SK-N-SH (cell line): Measurements from ENCODE around the gene RSRC1. TPM values are rescaled to one million over a fixed set of nuclear protein-coding genes. Genes with fewer than 3 reads are reported as not detected.

Experiments
- CTCF ChIA-PET: fragments of 300-600, 350-600 bp; formaldehyde crosslinking; extraction: SDS; loops from one replicate; lab custom pipeline; 2021; lab: Yijun Ruan, JAX
- POLR2A ChIA-PET: fragments of 350-600 bp; sonication (Branson Sonifier 250); formaldehyde crosslinking; extraction: SDS; loops from one replicate; lab custom pipeline; 2020; ENCODE audit warnings: antibody characterized with exemption, inconsistent platforms; lab: Yijun Ruan, JAX
- DNase-seq: peaks from one replicate; pipeline ENCODE4 v3.0.0; 2012
- H2AFZ ChIP-seq: fragments of 200-600 bp; sonication (generic); 2 replicates; pipeline ENCODE4 v1.8.1; 2016; ENCODE audit warnings: antibody characterized with exemption, mild to moderate bottlenecking, low read depth
- H3F3A ChIP-seq: fragments of 200-600 bp; sonication (generic); replicated peaks from 2 replicates; pipeline ENCODE3; 2016; ENCODE audit warnings: antibody characterized with exemption, mild to moderate bottlenecking; ENCODE audit not compliant: insufficient read depth
- H3K27ac ChIP-seq, 2 experiments: fragments of 200-500 bp in 1 of 2; fragments of 200-600 bp in 1 of 2; sonication (Bioruptor generic) in 1 of 2; sonication (generic), shearing (Covaris generic) in 1 of 2; 2 replicates each; pipeline versions ENCODE4 v1.5.1 to v1.6.1; 2014 to 2016; ENCODE audit warnings: low read depth in 2 of 2, inconsistent platforms in 1 of 2, low read length in 1 of 2, mild to moderate bottlenecking in 1 of 2, mixed read lengths in 1 of 2
- H3K27me3 ChIP-seq: fragments of 200-600 bp; sonication (generic), shearing (Covaris generic); 2 replicates; pipeline ENCODE4 v1.6.1; 2016; ENCODE audit warnings: mixed run types; ENCODE audit not compliant: insufficient read depth
- H3K36me3 ChIP-seq, 2 experiments: fragments of 200-500 bp in 1 of 2; fragments of 200-600 bp in 1 of 2; sonication (Bioruptor generic) in 1 of 2; sonication (generic) in 1 of 2; replicated peaks in 1 of 2; 2 replicates each; pipeline versions ENCODE3 to v1.5.1; 2014 to 2016; ENCODE audit warnings: low read length in 1 of 2, mild to moderate bottlenecking in 1 of 2; ENCODE audit not compliant: insufficient read depth in 2 of 2, control insufficient read depth in 1 of 2
- H3K4me1 ChIP-seq, 2 experiments: fragments of 200-500 bp in 1 of 2; fragments of 200-600 bp in 1 of 2; sonication (Bioruptor generic) in 1 of 2; sonication (generic), shearing (Covaris generic) in 1 of 2; 2 replicates each; pipeline versions ENCODE4 v1.5.1 to v1.6.1; 2014 to 2016; ENCODE audit warnings: low read depth in 1 of 2, low read length in 1 of 2, mixed run types in 1 of 2; ENCODE audit not compliant: insufficient read depth in 2 of 2, control insufficient read depth in 1 of 2
- H3K4me2 ChIP-seq: fragments of 200-600 bp; sonication (generic), shearing (Covaris generic); 2 replicates; pipeline ENCODE4 v1.6.1; 2017; ENCODE audit warnings: mixed run types
- H3K4me3 ChIP-seq, 2 experiments: fragments of 200-500 bp in 1 of 2; fragments of 200-600 bp in 1 of 2; sonication (Bioruptor generic) in 1 of 2; sonication (generic), shearing (Covaris generic) in 1 of 2; 2 replicates each; pipeline versions ENCODE4 v1.5.1 to v1.8.1; 2014 to 2016; ENCODE audit warnings: low read depth in 2 of 2, inconsistent platforms in 1 of 2, low read length in 1 of 2, mild to moderate bottlenecking in 1 of 2, mixed read lengths in 1 of 2, moderate library complexity in 1 of 2
- H3K79me2 ChIP-seq: fragments of 200-600 bp; sonication (generic); 2 replicates; pipeline ENCODE4 v1.8.1; 2017; ENCODE audit warnings: mild to moderate bottlenecking; ENCODE audit not compliant: insufficient read depth
- H3K9ac ChIP-seq: fragments of 200-600 bp; sonication (generic); 2 replicates; pipeline ENCODE4 v1.6.1; 2017; ENCODE audit warnings: mixed run types
- H3K9me2 ChIP-seq: fragments of 200-600 bp; sonication (generic); 2 replicates; pipeline ENCODE4 v1.6.1; 2017; ENCODE audit warnings: mixed run types
- H3K9me3 ChIP-seq: fragments of 200-600 bp; sonication (generic); 2 replicates; pipeline ENCODE4 v1.6.1; 2017; ENCODE audit warnings: mixed run types, mild to moderate bottlenecking, moderate library complexity
- H4K20me1 ChIP-seq: fragments of 200-600 bp; sonication (generic); 2 replicates; pipeline ENCODE4 v1.6.1; 2017; ENCODE audit warnings: mild to moderate bottlenecking, mixed run types; ENCODE audit not compliant: insufficient read depth
- CHD2 ChIP-seq: fragments of 150-350 bp; IDR thresholded peaks from 2 replicates; pipeline ENCODE4 v1.6.1; 2018; ENCODE audit warnings: low read length; ENCODE audit not compliant: partially characterized antibody
- FOXM1 ChIP-seq: IDR thresholded peaks from 2 replicates; pipeline ENCODE4 v1.4.0; 2012; ENCODE audit warnings: low read depth, mild to moderate bottlenecking
- GATA2 ChIP-seq: sonication (generic); formaldehyde crosslinking; IDR thresholded peaks from 2 replicates; pipeline ENCODE4 v1.5.0; 2020; ENCODE audit warnings: mild to moderate bottlenecking, missing genetic modification reagents
- POLR2AphosphoS5 ChIP-seq: IDR thresholded peaks from 2 replicates; pipeline ENCODE4 v1.6.1; 2012; ENCODE audit warnings: low read depth, low read length
- RCOR1 ChIP-seq: fragments of 150-350 bp; IDR thresholded peaks from 2 replicates; pipeline ENCODE4 v1.6.1; 2017; ENCODE audit warnings: antibody characterized with exemption, low read length
- REST ChIP-seq: IDR thresholded peaks from 2 replicates; pipeline ENCODE4 v1.6.1; 2012; ENCODE audit warnings: mild to moderate bottlenecking, low read depth, low read length, moderate library complexity
- RFX5 ChIP-seq: IDR thresholded peaks from 2 replicates; pipeline ENCODE4 v1.6.1; 2012; ENCODE audit warnings: mild to moderate bottlenecking, improper control_type of control experiment, low read length
- SIN3A ChIP-seq: IDR thresholded peaks from 2 replicates; pipeline ENCODE4 v1.6.1; 2012; ENCODE audit warnings: low read depth, mild to moderate bottlenecking, low read length, moderate library complexity, borderline replicate concordance
- TCF12 ChIP-seq: IDR thresholded peaks from 2 replicates; pipeline ENCODE4 v1.4.0; 2012
- TEAD4 ChIP-seq: IDR thresholded peaks from 2 replicates; pipeline ENCODE4 v1.4.0; 2012; ENCODE audit warnings: mild to moderate bottlenecking, borderline replicate concordance; ENCODE audit not compliant: insufficient read depth
- WGBS: methylation state at CpG from one replicate; pipeline ENCODE4 v1.1.6; 2017; ENCODE audit warnings: low lambda C conversion rate; 5-methylcytosine and 5-hydroxymethylcytosine counted together
- polyA plus RNA-seq, 3 experiments: library from polyadenylated mRNA; depleted of rRNA; stranded (reverse); fragments of >200 nt; gene quantifications; 2 replicates each; pipeline ENCODE4 v1.2.3, GENCODE V29; 2012
- TF ChIP-seq, protein P1 (sequence below): fragments of 200-600 bp; sonication (generic); IDR thresholded peaks from 2 replicates; pipeline ENCODE4 v1.6.1; 2017; ENCODE audit warnings: antibody characterized with exemption, mild to moderate bottlenecking, moderate library complexity
- TF ChIP-seq, protein P2 (sequence below): IDR thresholded peaks from 2 replicates; pipeline ENCODE4 v1.4.0; 2012; ENCODE audit warnings: low read depth

The RSRC1 gene
- polyA plus RNA-seq, 1 of the 3 experiments (the other 2 are of a cell fraction): 4.5 TPM

DNA sequence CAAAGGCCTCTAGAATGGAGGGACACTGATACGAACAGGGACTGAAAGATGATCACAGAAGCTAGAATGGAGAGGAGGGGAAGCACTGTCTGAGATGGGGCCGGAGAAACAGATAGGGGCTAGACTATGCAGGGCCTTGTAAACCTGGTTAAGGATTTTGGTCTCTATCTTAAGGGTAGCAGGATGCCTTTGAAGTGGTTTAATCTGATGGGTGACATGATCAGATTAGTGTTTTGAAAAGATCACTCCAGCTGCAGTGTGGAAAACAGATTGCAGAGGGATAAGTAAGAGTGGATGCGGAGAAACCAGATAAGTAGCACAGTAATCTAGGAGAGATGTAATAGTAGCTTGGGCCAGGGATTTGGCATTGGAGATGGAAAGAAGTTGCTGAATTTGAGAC, 108.1 kb downstream of the RSRC1 start:
- 94% methylated on average over 3 of the region's 3 CpGs for WGBS

DNA sequence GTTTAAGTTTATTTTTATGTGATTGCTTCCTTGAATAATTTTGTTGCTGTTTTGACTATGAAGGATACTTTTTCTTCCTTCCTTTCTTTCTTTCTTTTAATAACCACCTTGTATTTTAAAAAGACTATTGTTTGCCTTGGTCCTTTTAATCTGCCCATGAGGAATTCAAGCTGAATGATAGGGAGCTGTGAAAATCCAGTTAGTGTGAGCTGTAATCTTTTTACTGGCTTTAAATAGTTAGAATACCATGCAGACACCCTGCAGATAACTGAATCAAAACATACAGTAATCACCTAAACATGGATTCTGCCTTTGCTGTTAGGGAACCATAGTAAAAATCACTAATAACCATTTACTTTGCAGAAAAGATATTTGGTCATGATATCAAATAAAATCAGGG, 110.7 kb downstream of the RSRC1 start:
- H3K27ac ChIP-seq: peak overlapping the region in 1 of 2 experiments; percentile 50; a peak in 2 of 4 replicates

More for the DNA sequence above, 108.1 kb downstream of the RSRC1 start:
- POLR2A ChIA-PET: no interaction called here
- Histone ChIP-seq H3K4me1 (peaks cover 0 to 3% of the 10 kb centered on the region in 2 experiments; a peak in 2 of 4 replicates), H3K4me3 (no peak overlapping the region), H3K9me2 (no peaks in the 10 kb centered on the region), H3K27ac (no peak overlapping the region), H3K4me2 (no peak overlapping the region), H4K20me1 (no peaks in the 10 kb centered on the region), H3F3A (no peaks in the 10 kb centered on the region), H3K9ac (no peak overlapping the region)
- TF ChIP-seq GATA2 (CRISPR knock-in tag): no peak
- TF ChIP-seq POLR2AphosphoS5: no peak
- no peak for TF ChIP-seq TCF12
- TF ChIP-seq, all 33 proteins: peak for 0
- Histone ChIP-seq H3K9me3 (no peaks in the 10 kb centered on the region), H3K27me3 (no peaks in the 10 kb centered on the region), H3K36me3 (no peaks in the 10 kb centered on the region), H3K79me2 (peaks cover 10% of the 10 kb centered on the region), H2AFZ (no peak overlapping the region)
- CTCF ChIA-PET: no interaction called here
- no peak for DNase-seq

More for the DNA sequence above, 110.7 kb downstream of the RSRC1 start:
- no peaks in the 10 kb centered on the region; the same call in 1 of the 2 replicates for H3K79me2 ChIP-seq
- H3K9me2 ChIP-seq: no peaks in the 10 kb centered on the region
- DNase-seq: no peak
- H4K20me1 ChIP-seq: no peaks in the 10 kb centered on the region
- H3K27me3 ChIP-seq: no peaks in the 10 kb centered on the region
- no peaks in the 10 kb centered on the region for H3K36me3 ChIP-seq
- ChIA-PET CTCF (interaction anchor here (1.1 kb wide), 1 partner anchor 213 kb away, joined by 3 read pairs; no protein-coding TSS in a partner anchor), POLR2A (no interaction called here)
- no peak overlapping the region for H3K4me2 ChIP-seq
- no peak overlapping the region for H3K9ac ChIP-seq
- no peaks in the 10 kb centered on the region for H3K9me3 ChIP-seq
- H3F3A ChIP-seq: no peaks in the 10 kb centered on the region
- no peak overlapping the region for H2AFZ ChIP-seq
- TF ChIP-seq FOXM1 (no peak), RFX5 (no peak), GATA2 (CRISPR knock-in tag) (no peak), SIN3A (no peak), REST (no peak), CHD2 (no peak), TEAD4 (no peak), RCOR1 (no peak), POLR2AphosphoS5 (no peak)
- TF ChIP-seq, protein P1, sequence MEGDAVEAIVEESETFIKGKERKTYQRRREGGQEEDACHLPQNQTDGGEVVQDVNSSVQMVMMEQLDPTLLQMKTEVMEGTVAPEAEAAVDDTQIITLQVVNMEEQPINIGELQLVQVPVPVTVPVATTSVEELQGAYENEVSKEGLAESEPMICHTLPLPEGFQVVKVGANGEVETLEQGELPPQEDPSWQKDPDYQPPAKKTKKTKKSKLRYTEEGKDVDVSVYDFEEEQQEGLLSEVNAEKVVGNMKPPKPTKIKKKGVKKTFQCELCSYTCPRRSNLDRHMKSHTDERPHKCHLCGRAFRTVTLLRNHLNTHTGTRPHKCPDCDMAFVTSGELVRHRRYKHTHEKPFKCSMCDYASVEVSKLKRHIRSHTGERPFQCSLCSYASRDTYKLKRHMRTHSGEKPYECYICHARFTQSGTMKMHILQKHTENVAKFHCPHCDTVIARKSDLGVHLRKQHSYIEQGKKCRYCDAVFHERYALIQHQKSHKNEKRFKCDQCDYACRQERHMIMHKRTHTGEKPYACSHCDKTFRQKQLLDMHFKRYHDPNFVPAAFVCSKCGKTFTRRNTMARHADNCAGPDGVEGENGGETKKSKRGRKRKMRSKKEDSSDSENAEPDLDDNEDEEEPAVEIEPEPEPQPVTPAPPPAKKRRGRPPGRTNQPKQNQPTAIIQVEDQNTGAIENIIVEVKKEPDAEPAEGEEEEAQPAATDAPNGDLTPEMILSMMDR: no peak
- TF ChIP-seq, protein P2, sequence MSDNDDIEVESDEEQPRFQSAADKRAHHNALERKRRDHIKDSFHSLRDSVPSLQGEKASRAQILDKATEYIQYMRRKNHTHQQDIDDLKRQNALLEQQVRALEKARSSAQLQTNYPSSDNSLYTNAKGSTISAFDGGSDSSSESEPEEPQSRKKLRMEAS: no peak
- no peak overlapping the region for H3K4me3 ChIP-seq
- H3K4me1 ChIP-seq: peaks cover 0 to 3% of the 10 kb centered on the region in 2 experiments; a peak in 2 of 4 replicates
